ENCODE data around the gene LLPH.
"Not testable (repeated sequence)": the region's sequence is repeated elsewhere in the genome, so short reads cannot be mapped to it uniquely, and the experiment has no call there.

LLPH gene

GRCh38 chr12:66130267-66131066 is at the start of gene LLPH:
Gene LLPH, minus strand, starts transcription at chr12:66130750. Its CDS starts 1,644 bp downstream, at chr12:66129106.
- DNase-seq: peak; percentile 82

- DNase-seq: no peak
Measured at GRCh38 chr12:66176105-66176900, 45.8 kb upstream of the LLPH start.

GRCh38 chr12:66174391-66175325 is 44.1 kb upstream of the LLPH start:
- not testable (repeated sequence) for DNase-seq

- DNase-seq: no peak
Measured at GRCh38 chr12:66170606-66171005, 40.1 kb upstream of the LLPH start.

GRCh38 chr12:66169221-66170170 is 38.9 kb upstream of the LLPH start, which contains the start of gene TMBIM4:
Gene TMBIM4, minus strand, starts transcription at chr12:66169996. Its CDS starts 45 bp downstream, at chr12:66169951.
- peak; percentile 73 for DNase-seq

- DNase-seq: no peak
Measured at GRCh38 chr12:66168410-66168809, 37.9 kb upstream of the LLPH start.

- no peak for DNase-seq
Measured at GRCh38 chr12:66166561-66166960, 36.0 kb upstream of the LLPH start.

- no peak for DNase-seq
Measured at GRCh38 chr12:66165141-66165540, 34.6 kb upstream of the LLPH start.

- no peak for DNase-seq
Measured at GRCh38 chr12:66164349-66164821, 33.8 kb upstream of the LLPH start.

GRCh38 chr12:66163289-66163688 is 32.7 kb upstream of the LLPH start:
- DNase-seq: no peak

GRCh38 chr12:66162701-66163100 is 32.2 kb upstream of the LLPH start:
- DNase-seq: no peak

GRCh38 chr12:66160704-66161103 is 30.2 kb upstream of the LLPH start:
- no peak for DNase-seq

GRCh38 chr12:66159123-66159522 is 28.6 kb upstream of the LLPH start:
- no peak for DNase-seq

- DNase-seq: no peak
Measured at GRCh38 chr12:66156654-66157053, 26.1 kb upstream of the LLPH start.

- DNase-seq: no peak
Measured at GRCh38 chr12:66154776-66155175, 24.2 kb upstream of the LLPH start.

- DNase-seq: no peak
Measured at GRCh38 chr12:66152732-66153131, 22.2 kb upstream of the LLPH start.

GRCh38 chr12:66149702-66150398 is 19.3 kb upstream of the LLPH start:
- no peak for DNase-seq

- DNase-seq: no peak
Measured at GRCh38 chr12:66144791-66145754, 14.5 kb upstream of the LLPH start.

- DNase-seq: no peak
Measured at GRCh38 chr12:66143868-66144267, 13.3 kb upstream of the LLPH start.

GRCh38 chr12:66142826-66143225 is 12.3 kb upstream of the LLPH start:
- no peak for DNase-seq
